ENCODE results near the gene PHLDB3.

GRCh38 chr19:43527860-43528622 is 23.5 kb upstream of the PHLDB3 start:
- TF ChIP-seq CTCF (IDR thresholded peaks at IDR 0.05): no peak
- TF ChIP-seq POLR2A (IDR thresholded peaks at IDR 0.05): no peak
- TF ChIP-seq POLR2AphosphoS5 (IDR thresholded peaks at IDR 0.05): no peak
